HCT116 (cell line): ENCODE measurements around the gene RBM4B. TPM values are rescaled to one million over a fixed set of nuclear protein-coding genes. Genes with fewer than 3 reads are reported as not detected.

Experiments used
- ATAC-seq: fragments of 200-7000 bp; cut with Tn5 transposase; 2 replicates; pipeline ENCODE4 v1.9.1; 2020; ENCODE audit warnings: mild to moderate bottlenecking, moderate library complexity
- BruUV-seq: library from RNA; stranded (reverse); fragments of 400-500 nt; replicated peaks from 2 replicates; lab custom pipeline; 2021; lab: Mats Ljungman, UMichigan
- CTCF ChIA-PET: fragments of 300-600 bp; sonication (Branson Sonifier 250); formaldehyde crosslinking; loops from one replicate; lab custom pipeline; 2021; ENCODE audit warnings: antibody characterized with exemption; lab: Charles Lee
- POLR2A ChIA-PET: fragments of 300-600, 350-600 bp; sonication (Branson Sonifier 250); formaldehyde crosslinking; loops from one replicate; lab custom pipeline; 2021; ENCODE audit warnings: antibody characterized with exemption; lab: Charles Lee
- RAD21 ChIA-PET, 2 experiments: fragments of 300-600 bp; sonication (Branson Sonifier 250); formaldehyde crosslinking; loops; one replicate each; lab custom pipeline; 2023; ENCODE audit warnings: low total read pairs in 2 of 2; ENCODE audit not compliant: uncharacterized antibody in 2 of 2, unreplicated experiment in 2 of 2, low non-redundant PET in 1 of 2; lab: Charles Lee
- DNase-seq: peaks from one replicate; pipeline ENCODE4 v3.0.0-alpha.2; 2010; ENCODE audit warnings: low read depth, low spot score
- H2AFZ ChIP-seq: fragments of 200-600 bp; shearing (Covaris generic), sonication (generic); 2 replicates; pipeline ENCODE4 v1.6.1; 2017; ENCODE audit warnings: low read depth, mixed run types, mixed read lengths, antibody characterized with exemption, low read length; ENCODE audit not compliant: poor library complexity, severe bottlenecking
- H3K27ac ChIP-seq: 2 replicates; pipeline ENCODE4 v1.5.1; 2012; ENCODE audit warnings: low read depth, low read length
- H3K27me3 ChIP-seq: fragments of 200-600 bp; sonication (generic); 2 replicates; pipeline ENCODE4 v1.6.1; 2016; ENCODE audit warnings: mixed run types, low read length, mixed read lengths; ENCODE audit not compliant: insufficient read depth
- H3K36me3 ChIP-seq, 2 experiments: fragments of 200-500 bp in 1 of 2; fragments of 200-600 bp in 1 of 2; sonication (Bioruptor generic) in 1 of 2; sonication (generic) in 1 of 2; 2 replicates each; pipeline versions ENCODE4 v1.5.1 to v1.6.1; 2014 to 2016; ENCODE audit warnings: low read length in 2 of 2, inconsistent platforms in 1 of 2, mixed read lengths in 1 of 2, mixed run types in 1 of 2; ENCODE audit not compliant: insufficient read depth in 2 of 2, control insufficient read depth in 1 of 2
- H3K4me1 ChIP-seq, 2 experiments: fragments of 200-600 bp in 1 of 2; sonication (generic) in 1 of 2; 2 replicates each; pipeline versions ENCODE4 v1.5.1 to v1.6.1; 2012 to 2017; ENCODE audit warnings: low read length in 2 of 2, inconsistent platforms in 1 of 2, mild to moderate bottlenecking in 1 of 2, mixed read lengths in 1 of 2, mixed run types in 1 of 2, moderate library complexity in 1 of 2; ENCODE audit not compliant: insufficient read depth in 2 of 2, control insufficient read depth in 1 of 2
- H3K4me2 ChIP-seq: fragments of 200-600 bp; sonication (generic); 2 replicates; pipeline ENCODE4 v1.6.1; 2017; ENCODE audit warnings: mixed run types, low read length, mixed read lengths
- H3K4me3 ChIP-seq, 2 experiments: fragments of 200-600 bp in 1 of 2; sonication (generic) in 1 of 2; replicated peaks in 1 of 2; 2 replicates each; pipeline ENCODE4 v1.5.1; 2011 to 2016; ENCODE audit warnings: low read length in 2 of 2, control low read depth in 1 of 2, low read depth in 1 of 2, mild to moderate bottlenecking in 1 of 2, mixed read lengths in 1 of 2, mixed run types in 1 of 2
- H3K79me2 ChIP-seq: fragments of 200-600 bp; sonication (generic); 2 replicates; pipeline ENCODE4 v1.6.1; 2017; ENCODE audit warnings: mild to moderate bottlenecking, mixed run types, low read length, moderate library complexity, mixed read lengths; ENCODE audit not compliant: insufficient read depth
- H3K9ac ChIP-seq: fragments of 200-600 bp; sonication (generic); 2 replicates; pipeline ENCODE4 v1.6.1; 2016; ENCODE audit warnings: low read length, mixed read lengths
- H3K9me2 ChIP-seq: fragments of 200-600 bp; sonication (generic), shearing (Covaris generic); 2 replicates; pipeline ENCODE4 v1.6.1; 2017; ENCODE audit warnings: mixed run types, mild to moderate bottlenecking, moderate library complexity; ENCODE audit not compliant: insufficient read depth
- H3K9me3 ChIP-seq, 2 experiments: fragments of 200-500 bp in 1 of 2; fragments of 200-600 bp in 1 of 2; sonication (Bioruptor generic) in 1 of 2; sonication (generic) in 1 of 2; 2 replicates each; pipeline ENCODE4 v1.6.1; 2014 to 2017; ENCODE audit warnings: low read length in 2 of 2, mixed read lengths in 2 of 2, inconsistent platforms in 1 of 2, low read depth in 1 of 2, mild to moderate bottlenecking in 1 of 2, mixed run types in 1 of 2, moderate library complexity in 1 of 2; ENCODE audit not compliant: control insufficient read depth in 1 of 2, insufficient read depth in 1 of 2
- H4K20me1 ChIP-seq: fragments of 200-600 bp; sonication (generic), shearing (Covaris generic); 2 replicates; pipeline ENCODE4 v1.6.1; 2017; ENCODE audit warnings: mixed run types, mild to moderate bottlenecking, moderate library complexity; ENCODE audit not compliant: insufficient read depth
- ELF1 ChIP-seq: IDR thresholded peaks from 2 replicates; pipeline ENCODE4 v1.6.1; 2012; ENCODE audit warnings: low read depth, borderline replicate concordance
- EZH2 ChIP-seq: fragments of 200-600 bp; sonication (generic); IDR thresholded peaks from 2 replicates; pipeline ENCODE4 v1.6.1; 2017; ENCODE audit warnings: antibody characterized with exemption, mixed run types
- EZH2phosphoT487 ChIP-seq: fragments of 200-600 bp; IDR thresholded peaks from 2 replicates; pipeline ENCODE4 v1.6.1; 2018; ENCODE audit warnings: antibody characterized with exemption, borderline replicate concordance
- FOSL1 ChIP-seq: IDR thresholded peaks from 2 replicates; pipeline ENCODE4 v1.6.1; 2012; ENCODE audit warnings: low read depth
- JUND ChIP-seq: IDR thresholded peaks from 2 replicates; pipeline ENCODE4 v1.6.1; 2012
- RAD21 ChIP-seq: IDR thresholded peaks from 2 replicates; pipeline ENCODE4 v1.6.1; 2012; ENCODE audit warnings: low read depth, mild to moderate bottlenecking
- REST ChIP-seq: IDR thresholded peaks from 2 replicates; pipeline ENCODE4 v1.6.1; 2012; ENCODE audit warnings: low read depth
- intact Hi-C: fragments of 100-400 bp; cut with micrococcal nuclease; formaldehyde crosslinking; loops from 2 replicates; pipeline ENCODE4 v1.10.0; 2022
- total RNA-seq: library from RNA; stranded (reverse); gene quantifications from one replicate; pipeline ENCODE4 v1.2.1, GENCODE V29; 2021; ENCODE audit not compliant: unreplicated experiment
- TF ChIP-seq, protein P1 (sequence below): IDR thresholded peaks from 2 replicates; pipeline ENCODE4 v1.6.1; 2011; ENCODE audit warnings: mild to moderate bottlenecking, low read length, moderate library complexity; ENCODE audit not compliant: insufficient replicate concordance; ENCODE audit errors: extremely low read depth

RBM4B gene
- total RNA-seq, 1 experiment from 2014 or later = 18.1 TPM

- no TSS peak for BruUV-seq
- H4K20me1 ChIP-seq = no peaks in the 10 kb centered on the region
- no peak overlapping the region for H3K9ac ChIP-seq
- no peak overlapping the region for H3K4me2 ChIP-seq
- no peak overlapping the region for H2AFZ ChIP-seq
- DNase-seq (no peak), ATAC-seq (no peak)
- CTCF ChIA-PET = interaction anchor here (1.1 kb wide), 1 partner anchor 7 kb away, joined by 3 read pairs; the partner anchor contains the start of gene RBM4B
- H3K9me2 ChIP-seq = no peaks in the 10 kb centered on the region
- intact Hi-C loops = no loop called here
- no peaks in the 10 kb centered on the region for H3K4me1 ChIP-seq
- RAD21 ChIA-PET = no interaction called here
- no peak overlapping the region for H3K4me3 ChIP-seq
- no peaks in the 10 kb centered on the region for H3K27me3 ChIP-seq
- no peaks in the 10 kb centered on the region for H3K79me2 ChIP-seq
- POLR2A ChIA-PET = no interaction called here
- no peak overlapping the region for H3K27ac ChIP-seq
- H3K36me3 ChIP-seq = no peaks in the 10 kb centered on the region
- no peak for TF ChIP-seq REST
- no peak for TF ChIP-seq ELF1
- TF ChIP-seq EZH2phosphoT487 = no peak
- no peak for TF ChIP-seq FOSL1
- TF ChIP-seq RAD21 = no peak
- TF ChIP-seq, protein P1, sequence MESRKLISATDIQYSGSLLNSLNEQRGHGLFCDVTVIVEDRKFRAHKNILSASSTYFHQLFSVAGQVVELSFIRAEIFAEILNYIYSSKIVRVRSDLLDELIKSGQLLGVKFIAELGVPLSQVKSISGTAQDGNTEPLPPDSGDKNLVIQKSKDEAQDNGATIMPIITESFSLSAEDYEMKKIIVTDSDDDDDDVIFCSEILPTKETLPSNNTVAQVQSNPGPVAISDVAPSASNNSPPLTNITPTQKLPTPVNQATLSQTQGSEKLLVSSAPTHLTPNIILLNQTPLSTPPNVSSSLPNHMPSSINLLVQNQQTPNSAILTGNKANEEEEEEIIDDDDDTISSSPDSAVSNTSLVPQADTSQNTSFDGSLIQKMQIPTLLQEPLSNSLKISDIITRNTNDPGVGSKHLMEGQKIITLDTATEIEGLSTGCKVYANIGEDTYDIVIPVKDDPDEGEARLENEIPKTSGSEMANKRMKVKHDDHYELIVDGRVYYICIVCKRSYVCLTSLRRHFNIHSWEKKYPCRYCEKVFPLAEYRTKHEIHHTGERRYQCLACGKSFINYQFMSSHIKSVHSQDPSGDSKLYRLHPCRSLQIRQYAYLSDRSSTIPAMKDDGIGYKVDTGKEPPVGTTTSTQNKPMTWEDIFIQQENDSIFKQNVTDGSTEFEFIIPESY = no peak
- TF ChIP-seq EZH2 = no peak
- TF ChIP-seq JUND = no peak
- no peaks in the 10 kb centered on the region for H3K9me3 ChIP-seq
Observed at GRCh38 chr11:66685276-66686099, 7.8 kb upstream of the RBM4B start.
